Measurements from ENCODE around the gene SIM2.

SIM2 gene

GRCh38 chr21:36798491-36798890 is 99.6 kb downstream of the SIM2 start:
- H3K4me2 ChIP-seq (ENCODE audit: low read length): no peak overlapping the region
- no peaks in the 10 kb centered on the region for H3K4me1 ChIP-seq (ENCODE audit: control insufficient read depth, low read length)
- H3K36me3 ChIP-seq (ENCODE audit: control insufficient read depth, low read length): no peaks in the 10 kb centered on the region
- TF ChIP-seq EZH2phosphoT487 (IDR thresholded peaks at IDR 0.05; ENCODE audit: borderline replicate concordance, low read length) (no peak), CTCF (IDR thresholded peaks at IDR 0.05; ENCODE audit: low read depth, low read length, poor library complexity, severe bottlenecking) (no peak)
- no peaks in the 10 kb centered on the region for H3K79me2 ChIP-seq (ENCODE audit: control insufficient read depth, low read length)
- H3K27me3 ChIP-seq (ENCODE audit: control insufficient read depth, low read length): no peaks in the 10 kb centered on the region
- no peaks in the 10 kb centered on the region for H3F3A ChIP-seq (ENCODE audit: control insufficient read depth, insufficient read depth)
- H3K27ac ChIP-seq (ENCODE audit: low read depth, low read length): no peak overlapping the region
- no peaks in the 10 kb centered on the region for H3K9me2 ChIP-seq (replicated peaks; ENCODE audit: control insufficient read depth, low read length)
- H4K20me1 ChIP-seq (ENCODE audit: control insufficient read depth, insufficient read depth, low read depth, low read length): no peaks in the 10 kb centered on the region
- no peak overlapping the region for H3K4me3 ChIP-seq (ENCODE audit: low read length)
- H3K9me3 ChIP-seq (ENCODE audit: control insufficient read depth, insufficient read depth, low read length): peaks cover 10% of the 10 kb centered on the region; the same call in 1 of the 2 replicates

All from DOHH2 (cell line).